CD14-positive monocyte (primary cell): Measurements from ENCODE around the gene CEP89. TPM values are rescaled to one million over a fixed set of nuclear protein-coding genes. Genes with fewer than 3 reads are reported as not detected.

Experiments
- DNase-seq, 3 donors: peaks; one replicate each; pipeline ENCODE4 v3.0.0-alpha.2; 2011 to 2022
- H2AFZ ChIP-seq: 2 replicates; pipeline ENCODE4 v1.6.0; 2012; ENCODE audit warnings: mild to moderate bottlenecking, low read depth, low read length, inconsistent platforms; ENCODE audit not compliant: insufficient read depth, poor library complexity, severe bottlenecking
- H3K27ac ChIP-seq, 2 donors: 1 replicate in 1 of 2; 2 replicates in 1 of 2; pipeline ENCODE4 v1.5.1; 2012 to 2013; ENCODE audit warnings: low read length in 2 of 2, control low read depth in 1 of 2, inconsistent platforms in 1 of 2, low read depth in 1 of 2, mild to moderate bottlenecking in 1 of 2
- H3K27me3 ChIP-seq, 2 donors: one replicate each; pipeline versions ENCODE4 v1.6.0 to v1.6.1; 2011 to 2013; ENCODE audit warnings: low read length in 2 of 2; ENCODE audit not compliant: control insufficient read depth in 2 of 2, insufficient read depth in 2 of 2
- H3K36me3 ChIP-seq, 2 donors: replicated peaks in 1 of 2; 1 replicate in 1 of 2; 2 replicates in 1 of 2; pipeline versions ENCODE4 v1.5.1 to v1.6.1; 2012 to 2013; ENCODE audit warnings: low read length in 2 of 2, control low read depth in 1 of 2, inconsistent platforms in 1 of 2, mild to moderate bottlenecking in 1 of 2; ENCODE audit not compliant: insufficient read depth in 2 of 2, control insufficient read depth in 1 of 2
- H3K4me1 ChIP-seq, 2 donors: 1 replicate in 1 of 2; 2 replicates in 1 of 2; pipeline versions ENCODE4 v1.5.1 to v1.6.1; 2012 to 2013; ENCODE audit warnings: low read length in 2 of 2, control low read depth in 1 of 2, inconsistent platforms in 1 of 2, mild to moderate bottlenecking in 1 of 2, moderate library complexity in 1 of 2; ENCODE audit not compliant: insufficient read depth in 2 of 2, control insufficient read depth in 1 of 2
- H3K4me2 ChIP-seq: replicated peaks from 2 replicates; pipeline ENCODE3; 2012; ENCODE audit warnings: low read length, moderate library complexity, mild to moderate bottlenecking; ENCODE audit not compliant: poor library complexity, severe bottlenecking; ENCODE audit errors: extremely low read depth
- H3K4me3 ChIP-seq, 3 experiments: fragments of 200-600 bp in 1 of 3; sonication (generic) in 1 of 3; replicated peaks in 1 of 3; 1 replicate in 2 of 3; 2 replicates in 1 of 3; pipeline ENCODE4 v1.5.1; 2011 to 2013; ENCODE audit warnings: low read length in 3 of 3, mild to moderate bottlenecking in 3 of 3, control low read depth in 2 of 3, low read depth in 2 of 3, inconsistent platforms in 1 of 3, moderate library complexity in 1 of 3
- H3K79me2 ChIP-seq: 2 replicates; pipeline ENCODE4 v1.6.0; 2012; ENCODE audit warnings: mild to moderate bottlenecking, control low read depth, inconsistent platforms, low read length, moderate library complexity; ENCODE audit not compliant: insufficient read depth
- H3K9ac ChIP-seq: 2 replicates; pipeline ENCODE4 v1.6.0; 2017; ENCODE audit warnings: low read length, mild to moderate bottlenecking; ENCODE audit not compliant: insufficient read depth, poor library complexity, severe bottlenecking
- H3K9me3 ChIP-seq, 2 donors: replicated peaks in 1 of 2; 1 replicate in 1 of 2; 2 replicates in 1 of 2; pipeline versions ENCODE4 v1.5.1 to v1.6.1; 2012 to 2013; ENCODE audit warnings: low read length in 2 of 2, control low read depth in 1 of 2; ENCODE audit not compliant: control insufficient read depth in 1 of 2, insufficient read depth in 1 of 2
- H4K20me1 ChIP-seq: 2 replicates; pipeline ENCODE4 v1.6.0; 2012; ENCODE audit warnings: mild to moderate bottlenecking, low read length, control low read depth, moderate library complexity; ENCODE audit not compliant: insufficient read depth
- H3K27ac Mint-ChIP-seq, 7 donors: one replicate each; pipeline ENCODE4 v1.8.0; 2020; ENCODE audit warnings: mild to moderate bottlenecking in 7 of 7, mixed read lengths in 7 of 7, moderate library complexity in 6 of 7, inconsistent platforms in 2 of 7
- H3K27me3 Mint-ChIP-seq, 3 donors: one replicate each; pipeline ENCODE4 v1.8.0; 2021 to 2022; ENCODE audit warnings: low read depth in 3 of 3, mild to moderate bottlenecking in 3 of 3, mixed read lengths in 3 of 3, moderate library complexity in 3 of 3, inconsistent platforms in 1 of 3
- H3K36me3 Mint-ChIP-seq, 2 donors: one replicate each; pipeline ENCODE4 v1.8.0; 2020; ENCODE audit warnings: mixed read lengths in 2 of 2, inconsistent platforms in 1 of 2, mild to moderate bottlenecking in 1 of 2
- H3K4me1 Mint-ChIP-seq: one replicate; pipeline ENCODE4 v1.8.0; 2020; ENCODE audit warnings: mild to moderate bottlenecking, mixed read lengths
- H3K4me3 Mint-ChIP-seq, 2 donors: one replicate each; pipeline ENCODE4 v1.8.0; 2020; ENCODE audit warnings: mild to moderate bottlenecking in 2 of 2, mixed read lengths in 2 of 2, moderate library complexity in 1 of 2
- H3K9me3 Mint-ChIP-seq, 7 donors: one replicate each; pipeline ENCODE4 v1.8.0; 2020 to 2022; ENCODE audit warnings: mixed read lengths in 7 of 7, mild to moderate bottlenecking in 6 of 7, moderate library complexity in 6 of 7, inconsistent platforms in 2 of 7
- CTCF ChIP-seq: fragments of 200-600 bp; IDR thresholded peaks from one replicate; pipeline ENCODE4 v1.8.0; 2022; ENCODE audit warnings: antibody characterized with exemption, mild to moderate bottlenecking
- WGBS: methylation state at CpG from one replicate; pipeline ENCODE4 v1.1.5; 2013; ENCODE audit warnings: missing lambda C conversion rate; ENCODE audit not compliant: insufficient coverage; 5-methylcytosine and 5-hydroxymethylcytosine counted together
- intact Hi-C, 2 donors: fragments of 100-400 bp; cut with micrococcal nuclease; formaldehyde crosslinking; loops; one replicate each; pipeline versions ENCODE4 v1.15.0 to v1.15.1; 2023
- polyA plus RNA-seq, 3 donors: library from polyadenylated mRNA; depleted of rRNA in 1 of 3; unstranded in 2 of 3; stranded (reverse) in 1 of 3; fragments of 300-500 nt in 2 of 3; fragments of >200 nt in 1 of 3; fragmentation: Illumina TruSeq in 2 of 3; gene quantifications; 1 replicate in 2 of 3; 2 replicates in 1 of 3; pipeline ENCODE4 v1.2.3, GENCODE V29; 2012 to 2021

Gene CEP89
- polyA plus RNA-seq, 3 donors, result 4.6 to 6.5 (median 4.7) TPM

- H3K27ac ChIP-seq, result no peak overlapping the region
- no peak overlapping the region for H2AFZ ChIP-seq
- H3K27me3 ChIP-seq, result no peaks in the 10 kb centered on the region
- no peaks in the 10 kb centered on the region for H3K4me1 ChIP-seq
- no peaks in the 10 kb centered on the region for H3K36me3 Mint-ChIP-seq
- H3K36me3 ChIP-seq, result no peaks in the 10 kb centered on the region
- no peak overlapping the region for H3K4me3 ChIP-seq
- H4K20me1 ChIP-seq, result no peaks in the 10 kb centered on the region
- H3K4me2 ChIP-seq, result no peak overlapping the region
- DNase-seq, result no peak
- no peaks in the 10 kb centered on the region for H3K9me3 ChIP-seq
- no peak overlapping the region for H3K9ac ChIP-seq
- peak overlapping the region in 1 of 7 donors; percentile 66 for H3K27ac Mint-ChIP-seq
- 90% methylated on average over 4 of the region's 5 CpGs for WGBS
- H3K4me3 Mint-ChIP-seq, result no peak overlapping the region
- H3K9me3 Mint-ChIP-seq, result peaks cover 0 to 8% (median 2%) of the 10 kb centered on the region in 7 donors
- H3K27me3 Mint-ChIP-seq, result peaks cover 0 to 6% (median 2%) of the 10 kb centered on the region in 3 donors
- TF ChIP-seq CTCF, result no peak
- intact Hi-C loops, result no loop called here
- no peaks in the 10 kb centered on the region for H3K79me2 ChIP-seq
- H3K4me1 Mint-ChIP-seq, result no peaks in the 10 kb centered on the region
These were observed 140.1 kb downstream of the CEP89 start for GRCh38 chr19:32831611-32832010.

- intact Hi-C loops, result no loop called here
- 74% methylated on average over 5 of the region's 8 CpGs for WGBS
- no peak overlapping the region for H3K9ac ChIP-seq
These were observed 141.3 kb downstream of the CEP89 start for GRCh38 chr19:32830231-32831014.

More at GRCh38 chr19:32830231-32831014, 141.3 kb downstream of the CEP89 start:
- Mint-ChIP-seq H3K27me3 (peaks cover 0 to 6% (median 2%) of the 10 kb centered on the region in 3 donors), H3K36me3 (no peaks in the 10 kb centered on the region), H3K9me3 (peaks cover 0 to 8% (median 2%) of the 10 kb centered on the region in 7 donors), H3K4me3 (no peak overlapping the region), H3K4me1 (no peaks in the 10 kb centered on the region), H3K27ac (no peak overlapping the region)
- no peaks in the 10 kb centered on the region for H3K27me3 ChIP-seq
- H3K27ac ChIP-seq, result no peak overlapping the region
- DNase-seq, result no peak
- H3K4me1 ChIP-seq, result no peaks in the 10 kb centered on the region
- no peaks in the 10 kb centered on the region for H3K79me2 ChIP-seq
- no peak overlapping the region for H3K4me2 ChIP-seq
- H2AFZ ChIP-seq, result no peak overlapping the region
- H3K36me3 ChIP-seq, result no peaks in the 10 kb centered on the region
- no peak overlapping the region for H3K4me3 ChIP-seq
- no peaks in the 10 kb centered on the region for H3K9me3 ChIP-seq
- TF ChIP-seq CTCF, result no peak
- H4K20me1 ChIP-seq, result no peaks in the 10 kb centered on the region
